Measurements from ENCODE around the gene RGP1.

RGP1 gene

DNA sequence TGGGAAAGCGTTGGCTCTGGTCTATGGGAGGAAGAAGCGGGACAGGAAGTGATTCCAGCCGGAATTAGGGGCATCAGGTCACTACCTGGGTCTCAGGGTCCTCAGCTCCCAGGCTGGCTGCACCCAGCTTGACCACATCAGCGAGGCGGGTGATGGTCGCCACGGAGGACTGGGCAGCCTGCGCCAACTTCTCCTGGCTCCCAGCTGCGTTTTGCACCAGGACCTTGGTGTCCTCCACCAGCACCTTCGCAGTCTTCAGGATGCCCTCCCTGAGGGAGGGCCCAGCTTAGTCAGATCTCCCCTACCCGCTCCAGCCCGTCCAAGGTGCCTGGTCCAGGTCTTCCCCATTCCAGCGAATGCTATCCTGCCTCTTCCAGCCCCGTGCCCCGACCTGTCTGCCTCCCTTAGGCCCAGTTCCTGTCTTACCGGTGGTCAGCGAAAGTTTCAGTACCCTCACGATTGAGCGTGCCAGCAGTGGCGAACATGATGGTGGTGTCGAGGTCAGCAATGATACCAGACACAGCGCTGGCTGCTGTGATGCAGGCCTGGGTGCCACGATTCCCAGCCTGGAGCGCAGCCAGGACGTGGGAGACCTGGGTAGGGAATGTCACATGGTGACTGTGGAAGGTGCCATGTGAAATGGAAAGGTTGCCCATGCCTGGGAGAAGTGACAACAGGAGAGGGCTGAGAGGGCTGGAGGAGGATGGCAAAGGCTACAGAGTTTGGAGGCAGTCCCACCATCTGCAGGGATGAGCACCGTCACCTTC lies 45.0 kb upstream of the RGP1 start:
- H3K4me2 ChIP-seq (ENCODE audit: low read length): no peak overlapping the region
- no peak overlapping the region for H3K27ac ChIP-seq
- no peak overlapping the region for H3K9ac ChIP-seq
- H3K9me3 ChIP-seq (ENCODE audit: control insufficient read depth, low read length): no peaks in the 10 kb centered on the region
- no peaks in the 10 kb centered on the region for H3K79me2 ChIP-seq
- no peaks in the 10 kb centered on the region for H3K27me3 ChIP-seq (ENCODE audit: control insufficient read depth, insufficient read depth, low read length)
- H2AFZ ChIP-seq: no peak overlapping the region
- H3K36me3 ChIP-seq (ENCODE audit: control insufficient read depth, insufficient read depth, low read length): no peaks in the 10 kb centered on the region
- no peak overlapping the region for H3K4me3 ChIP-seq (ENCODE audit: low read depth, low read length)
- H3K4me1 ChIP-seq: no peaks in the 10 kb centered on the region
- TF ChIP-seq, protein P1, sequence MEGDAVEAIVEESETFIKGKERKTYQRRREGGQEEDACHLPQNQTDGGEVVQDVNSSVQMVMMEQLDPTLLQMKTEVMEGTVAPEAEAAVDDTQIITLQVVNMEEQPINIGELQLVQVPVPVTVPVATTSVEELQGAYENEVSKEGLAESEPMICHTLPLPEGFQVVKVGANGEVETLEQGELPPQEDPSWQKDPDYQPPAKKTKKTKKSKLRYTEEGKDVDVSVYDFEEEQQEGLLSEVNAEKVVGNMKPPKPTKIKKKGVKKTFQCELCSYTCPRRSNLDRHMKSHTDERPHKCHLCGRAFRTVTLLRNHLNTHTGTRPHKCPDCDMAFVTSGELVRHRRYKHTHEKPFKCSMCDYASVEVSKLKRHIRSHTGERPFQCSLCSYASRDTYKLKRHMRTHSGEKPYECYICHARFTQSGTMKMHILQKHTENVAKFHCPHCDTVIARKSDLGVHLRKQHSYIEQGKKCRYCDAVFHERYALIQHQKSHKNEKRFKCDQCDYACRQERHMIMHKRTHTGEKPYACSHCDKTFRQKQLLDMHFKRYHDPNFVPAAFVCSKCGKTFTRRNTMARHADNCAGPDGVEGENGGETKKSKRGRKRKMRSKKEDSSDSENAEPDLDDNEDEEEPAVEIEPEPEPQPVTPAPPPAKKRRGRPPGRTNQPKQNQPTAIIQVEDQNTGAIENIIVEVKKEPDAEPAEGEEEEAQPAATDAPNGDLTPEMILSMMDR (IDR thresholded peaks at IDR 0.05): no peak

DNA sequence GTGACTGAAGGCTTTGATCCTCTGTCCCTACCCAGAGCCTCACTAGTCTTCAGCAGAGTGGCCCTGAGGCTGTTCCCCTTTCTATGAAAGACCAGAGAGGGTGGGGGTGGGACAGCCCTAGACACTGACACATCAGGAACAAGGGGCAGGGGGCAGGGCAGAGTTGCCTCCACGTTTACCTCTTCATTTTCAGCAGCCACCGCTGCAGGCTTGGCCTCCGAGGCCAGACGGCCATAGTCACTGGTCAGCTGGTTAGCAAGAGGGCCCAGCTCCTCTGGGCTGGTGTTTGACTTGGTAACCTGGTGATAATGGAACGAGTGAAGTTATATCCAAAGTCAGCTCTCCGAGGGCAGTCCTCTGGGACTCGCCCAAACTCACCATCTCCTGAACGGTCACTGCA lies 43.7 kb upstream of the RGP1 start:
- H3K9ac ChIP-seq: no peak overlapping the region
- no peaks in the 10 kb centered on the region for H3K36me3 ChIP-seq (ENCODE audit: control insufficient read depth, insufficient read depth, low read length)
- no peak overlapping the region for H3K27ac ChIP-seq
- H3K9me3 ChIP-seq (ENCODE audit: control insufficient read depth, low read length): no peaks in the 10 kb centered on the region
- H3K4me3 ChIP-seq (ENCODE audit: low read depth, low read length): no peak overlapping the region
- no peaks in the 10 kb centered on the region for H3K27me3 ChIP-seq (ENCODE audit: control insufficient read depth, insufficient read depth, low read length)
- no peak overlapping the region for H3K4me2 ChIP-seq (ENCODE audit: low read length)
- no peak overlapping the region for H2AFZ ChIP-seq
- no peaks in the 10 kb centered on the region for H3K79me2 ChIP-seq
- no peaks in the 10 kb centered on the region for H3K4me1 ChIP-seq
- TF ChIP-seq, protein P1 (IDR thresholded peaks at IDR 0.05): no peak

DNA sequence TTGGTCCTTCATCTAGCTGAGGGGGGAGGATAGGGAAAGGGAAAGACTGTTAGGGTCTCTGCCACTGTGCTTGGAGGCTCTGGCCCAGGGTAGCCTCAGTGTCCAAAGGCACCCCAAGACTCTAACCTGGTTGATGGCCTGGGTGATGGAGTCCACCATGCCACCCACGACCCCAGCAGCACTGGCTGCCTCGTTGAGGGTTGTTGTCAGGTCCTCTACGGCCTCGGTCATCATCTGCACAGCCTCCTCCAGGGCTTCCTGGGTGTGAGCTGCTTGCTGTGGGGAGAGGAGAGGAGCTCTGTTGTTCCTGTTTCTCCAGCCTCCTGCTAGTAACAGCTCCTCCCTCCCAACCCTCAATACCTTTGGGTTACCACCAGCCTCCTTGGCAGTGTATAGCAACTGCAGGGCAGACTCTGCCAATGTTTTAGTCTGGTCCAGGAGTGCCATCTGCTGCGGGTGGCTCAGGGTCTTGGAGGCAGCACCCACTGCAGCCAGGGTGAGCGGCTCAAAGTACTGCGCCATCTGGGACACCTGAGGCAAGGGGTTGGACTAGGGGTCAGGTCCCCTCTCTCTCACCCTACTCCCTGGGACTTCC lies 43.2 kb upstream of the RGP1 start:
- Histone ChIP-seq H3K9ac (no peak overlapping the region), H3K4me3 (ENCODE audit: low read depth, low read length) (no peak overlapping the region), H3K27ac (no peak overlapping the region), H3K4me1 (no peaks in the 10 kb centered on the region), H3K36me3 (ENCODE audit: control insufficient read depth, insufficient read depth, low read length) (no peaks in the 10 kb centered on the region), H3K27me3 (ENCODE audit: control insufficient read depth, insufficient read depth, low read length) (no peaks in the 10 kb centered on the region), H3K4me2 (ENCODE audit: low read length) (no peak overlapping the region), H2AFZ (no peak overlapping the region), H3K79me2 (no peaks in the 10 kb centered on the region), H3K9me3 (ENCODE audit: control insufficient read depth, low read length) (no peaks in the 10 kb centered on the region)
- TF ChIP-seq, protein P1 (IDR thresholded peaks at IDR 0.05): no peak

DNA sequence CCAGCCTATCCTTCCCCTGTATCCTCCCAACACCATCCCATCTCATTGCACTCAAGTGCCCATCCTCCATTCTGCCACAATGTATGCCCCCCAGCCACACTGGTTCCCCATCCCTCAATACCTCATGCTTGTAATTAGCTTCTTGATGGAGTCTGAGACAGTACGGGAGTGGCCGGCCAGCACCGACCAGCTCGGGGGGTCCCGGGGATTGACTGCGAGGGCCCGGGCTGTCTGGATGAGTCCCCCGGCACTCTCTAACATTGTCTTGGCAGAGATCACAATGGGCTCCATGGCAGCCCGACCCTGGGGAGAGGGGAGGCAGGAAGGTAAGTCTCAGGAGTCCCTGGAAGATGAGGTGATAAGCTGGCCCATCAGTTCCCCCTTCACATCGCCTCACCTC lies 42.1 kb upstream of the RGP1 start:
- H3K36me3 ChIP-seq (ENCODE audit: control insufficient read depth, insufficient read depth, low read length): no peaks in the 10 kb centered on the region
- no peak overlapping the region for H3K9ac ChIP-seq
- no peaks in the 10 kb centered on the region for H3K27me3 ChIP-seq (ENCODE audit: control insufficient read depth, insufficient read depth, low read length)
- no peak overlapping the region for H3K4me3 ChIP-seq (ENCODE audit: low read depth, low read length)
- no peaks in the 10 kb centered on the region for H3K9me3 ChIP-seq (ENCODE audit: control insufficient read depth, low read length)
- H3K4me2 ChIP-seq (ENCODE audit: low read length): no peak overlapping the region
- no peak overlapping the region for H2AFZ ChIP-seq
- peaks cover 2% of the 10 kb centered on the region for H3K4me1 ChIP-seq
- no peak overlapping the region for H3K27ac ChIP-seq
- TF ChIP-seq, protein P1 (IDR thresholded peaks at IDR 0.05): no peak
- no peaks in the 10 kb centered on the region for H3K79me2 ChIP-seq

DNA sequence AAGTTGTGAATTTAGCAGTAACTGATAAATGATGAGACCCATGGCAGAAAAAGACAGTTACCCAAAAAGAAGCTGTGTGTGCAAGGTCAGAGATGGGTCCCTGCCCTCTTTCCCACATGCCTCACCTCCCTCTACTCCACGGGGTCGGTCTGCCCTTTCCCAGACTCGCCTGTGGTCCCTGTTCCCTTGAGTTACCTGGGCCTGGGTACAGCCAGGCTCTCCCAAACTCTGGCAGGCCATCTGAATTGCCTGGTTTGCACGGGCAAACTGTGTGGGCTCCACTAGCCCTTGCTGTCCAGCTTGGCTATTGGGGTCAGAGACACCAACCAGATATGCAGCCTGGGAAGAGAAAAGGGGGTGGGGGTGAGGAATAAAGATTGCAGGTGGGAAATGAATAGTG lies 40.9 kb upstream of the RGP1 start:
- H2AFZ ChIP-seq: no peak overlapping the region
- TF ChIP-seq, protein P1 (IDR thresholded peaks at IDR 0.05): no peak
- H3K9me3 ChIP-seq (ENCODE audit: control insufficient read depth, low read length): no peaks in the 10 kb centered on the region
- H3K27ac ChIP-seq: no peak overlapping the region
- peaks cover 5% of the 10 kb centered on the region for H3K4me1 ChIP-seq
- no peaks in the 10 kb centered on the region for H3K27me3 ChIP-seq (ENCODE audit: control insufficient read depth, insufficient read depth, low read length)
- H3K36me3 ChIP-seq (ENCODE audit: control insufficient read depth, insufficient read depth, low read length): no peaks in the 10 kb centered on the region
- no peak overlapping the region for H3K9ac ChIP-seq
- H3K4me3 ChIP-seq (ENCODE audit: low read depth, low read length): no peak overlapping the region
- H3K79me2 ChIP-seq: no peaks in the 10 kb centered on the region
- no peak overlapping the region for H3K4me2 ChIP-seq (ENCODE audit: low read length)
